T-helper 1 cell (primary cell): ENCODE data around the gene CTAGE4.
"Not testable (repeated sequence)": the region's sequence is repeated elsewhere in the genome, so short reads cannot be mapped to it uniquely, and the experiment has no call there.

Experiments used
- DNase-seq, 5 donors: peaks; one replicate each; pipeline ENCODE4 v3.0.0-alpha.2; 2012 to 2020

Gene CTAGE4

GRCh38 chr7:144183166-144183565 lies at the start of gene CTAGE4:
CTAGE4 (plus strand) TSS chr7:144183466; CDS start chr7:144183504, 38 bp downstream.
- DNase-seq = not testable (repeated sequence)

- DNase-seq = no peak
Observed at GRCh38 chr7:144134116-144134515, 49.1 kb upstream of the CTAGE4 start.

DNA sequence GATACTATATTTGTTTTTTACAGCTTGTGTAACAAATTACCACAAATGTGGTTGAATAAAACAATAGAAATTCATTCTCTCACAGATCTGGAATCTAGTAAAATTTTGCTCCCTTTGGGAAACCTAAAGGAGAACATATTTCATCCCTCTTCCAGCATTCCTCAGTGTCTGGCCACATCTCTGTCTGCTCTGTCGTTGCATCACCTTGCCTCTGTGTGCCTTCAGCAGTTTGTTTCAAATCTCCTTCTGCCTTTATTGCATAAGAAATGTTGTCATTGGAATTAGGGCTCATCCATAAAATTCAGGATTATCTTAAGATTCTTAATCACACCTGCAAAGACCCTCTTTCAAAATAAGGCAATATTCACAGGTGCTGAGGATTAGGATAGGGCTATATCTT lies 45.8 kb upstream of the CTAGE4 start:
- no peak for DNase-seq

GRCh38 chr7:144142187-144142586 lies 41.1 kb upstream of the CTAGE4 start:
- no peak for DNase-seq

- DNase-seq = no peak
Observed at GRCh38 chr7:144144426-144144825, 38.8 kb upstream of the CTAGE4 start.

- no peak for DNase-seq
Observed at GRCh38 chr7:144148224-144148827, 34.9 kb upstream of the CTAGE4 start.

DNA sequence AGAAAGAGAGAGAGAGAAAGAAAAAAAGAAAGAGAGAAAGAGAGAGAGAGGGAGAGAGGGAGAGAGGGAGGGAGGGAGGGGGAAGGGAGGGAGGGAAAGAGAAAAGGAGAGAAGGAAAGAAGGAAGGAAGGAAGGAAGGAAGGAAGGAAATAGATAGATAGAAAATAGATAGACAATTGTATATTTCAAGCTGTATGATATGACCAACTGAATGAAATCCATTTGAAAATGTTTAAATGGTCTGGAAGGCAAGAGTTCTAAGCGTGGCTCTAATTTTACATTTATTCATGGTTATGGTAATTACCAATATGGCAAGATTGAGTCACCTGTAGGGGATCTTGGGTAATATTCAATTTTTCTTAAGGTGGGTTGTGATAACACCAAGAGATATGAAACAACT lies 24.4 kb upstream of the CTAGE4 start:
- DNase-seq = no peak

- no peak for DNase-seq
Observed at GRCh38 chr7:144164784-144165183, 18.5 kb upstream of the CTAGE4 start.

GRCh38 chr7:144171594-144172350 lies 11.5 kb upstream of the CTAGE4 start:
- not testable (repeated sequence) for DNase-seq

DNA sequence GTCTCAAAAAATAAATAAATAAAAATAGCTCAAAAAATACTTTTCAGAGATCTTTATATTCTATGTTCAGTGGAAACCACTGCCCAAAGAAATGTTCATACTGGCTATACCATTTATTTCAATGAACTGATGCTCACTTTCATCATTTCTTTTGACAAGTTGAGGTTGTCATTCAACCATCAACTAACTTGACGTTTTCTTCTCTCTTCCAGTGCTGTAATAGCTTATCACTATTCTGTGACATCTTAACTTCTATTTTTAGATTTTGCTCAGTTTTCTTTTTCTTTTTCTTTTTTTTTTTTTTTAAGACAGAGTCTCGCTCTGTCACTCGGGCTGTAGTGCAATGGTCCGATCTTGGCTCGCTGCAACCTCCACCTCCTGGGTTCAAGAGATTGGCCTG lies 8.7 kb upstream of the CTAGE4 start:
- DNase-seq = no peak

DNA sequence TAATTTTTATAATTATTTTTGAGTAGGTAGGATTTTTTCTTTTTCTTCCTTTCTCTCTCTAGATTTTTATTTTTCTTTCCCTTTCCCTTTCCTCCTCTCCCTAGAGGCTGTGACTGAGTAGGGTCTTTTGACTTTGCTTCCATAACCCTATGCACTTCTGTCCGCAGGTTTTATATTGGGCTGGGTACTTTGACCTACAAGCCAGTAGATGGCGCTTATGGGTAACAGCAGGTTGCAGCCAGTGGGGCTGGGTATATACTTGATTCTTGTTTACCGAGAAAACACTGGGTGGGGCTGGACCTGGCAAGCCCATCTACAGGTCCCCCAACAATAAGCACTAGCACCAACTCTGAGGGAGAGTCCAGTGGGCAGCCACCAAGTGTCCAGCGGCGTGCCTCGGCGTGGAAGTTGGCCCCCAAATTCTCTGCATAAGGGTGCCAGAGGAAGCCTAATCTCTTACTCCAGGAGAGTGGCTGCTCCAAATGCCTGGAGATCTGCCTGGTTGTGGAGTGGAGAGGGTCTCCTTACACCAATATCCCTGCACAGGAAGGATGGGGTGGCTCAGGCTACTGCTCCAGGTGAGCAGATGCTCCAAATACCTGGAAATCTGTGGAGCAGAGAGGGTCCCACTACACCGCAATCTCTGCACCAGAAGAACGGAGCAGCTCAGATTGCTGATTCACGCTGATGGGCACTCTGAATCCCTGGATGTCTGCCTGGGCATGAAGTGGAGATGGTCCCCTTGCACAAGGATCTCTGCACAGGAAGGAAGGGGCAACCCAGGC lies 4.7 kb upstream of the CTAGE4 start:
- DNase-seq = peak in 2 of 5 donors; percentile 17 to 42

DNA sequence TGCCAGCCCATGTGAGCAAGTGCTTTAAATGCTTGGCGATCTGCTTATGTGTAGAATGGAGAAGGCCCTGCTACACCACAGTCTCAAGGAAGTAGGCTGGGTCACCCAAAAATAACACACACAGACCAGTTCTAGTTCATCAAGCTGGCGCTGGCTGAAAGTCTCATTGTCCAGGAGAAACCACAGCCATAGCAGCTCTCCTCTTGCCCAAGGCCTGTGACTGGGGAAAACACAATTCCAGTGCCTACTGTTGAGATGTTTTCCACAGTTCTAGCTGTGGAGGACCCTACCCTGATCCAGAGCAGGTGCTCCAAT lies 4.1 kb upstream of the CTAGE4 start:
- DNase-seq = not testable (repeated sequence)

DNA sequence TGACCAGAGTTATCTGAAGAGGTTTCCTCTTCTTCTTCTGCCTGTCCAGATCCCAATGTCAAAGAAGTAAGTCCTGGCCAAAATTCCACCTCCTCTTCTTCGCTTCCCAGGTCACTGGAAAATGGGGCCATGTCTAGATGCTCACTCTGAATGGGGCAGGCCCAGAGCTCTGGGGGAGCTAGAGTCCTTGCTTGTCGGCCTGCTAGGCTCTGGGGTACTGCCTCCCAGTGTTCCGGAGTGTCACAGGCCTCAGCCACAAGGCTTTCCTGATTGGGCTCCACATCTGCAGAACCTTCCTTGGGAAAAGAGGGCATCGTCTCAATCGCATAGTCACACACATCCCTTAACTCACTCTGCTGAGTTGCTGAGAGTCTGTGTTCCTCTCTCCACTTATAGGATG lies 4.6 kb downstream of the CTAGE4 start:
- DNase-seq = not testable (repeated sequence)

DNA sequence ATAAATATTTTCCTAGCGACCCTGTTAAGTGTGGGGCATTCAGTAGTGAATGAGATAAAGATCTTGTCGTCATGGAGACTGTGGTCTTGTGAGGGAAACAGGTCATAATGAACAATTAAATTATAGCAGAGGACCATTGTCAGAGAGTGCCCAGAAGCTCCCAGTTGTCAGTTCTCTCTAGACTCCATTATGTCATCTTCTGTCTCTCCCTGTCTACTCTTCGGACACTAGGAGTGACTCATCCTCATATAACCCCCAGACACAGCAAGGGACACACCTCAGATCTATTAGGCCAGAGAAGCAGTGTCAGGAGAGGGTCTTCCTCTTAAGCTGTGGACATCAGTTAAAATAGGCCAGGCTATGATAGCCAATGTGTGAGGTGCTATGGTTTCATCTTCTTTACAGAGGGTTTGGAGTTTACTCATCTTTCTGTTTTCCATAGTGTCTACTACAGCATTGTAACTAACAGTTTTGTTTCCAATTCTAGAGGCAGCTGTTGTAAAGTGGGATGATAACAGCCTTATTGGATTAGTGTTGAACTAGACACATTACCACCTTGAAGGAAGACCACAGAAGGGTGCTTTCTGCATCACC lies 5.4 kb downstream of the CTAGE4 start:
- DNase-seq = not testable (repeated sequence)

- DNase-seq = not testable (repeated sequence)
Observed at GRCh38 chr7:144193782-144194181, 10.5 kb downstream of the CTAGE4 start.

DNA sequence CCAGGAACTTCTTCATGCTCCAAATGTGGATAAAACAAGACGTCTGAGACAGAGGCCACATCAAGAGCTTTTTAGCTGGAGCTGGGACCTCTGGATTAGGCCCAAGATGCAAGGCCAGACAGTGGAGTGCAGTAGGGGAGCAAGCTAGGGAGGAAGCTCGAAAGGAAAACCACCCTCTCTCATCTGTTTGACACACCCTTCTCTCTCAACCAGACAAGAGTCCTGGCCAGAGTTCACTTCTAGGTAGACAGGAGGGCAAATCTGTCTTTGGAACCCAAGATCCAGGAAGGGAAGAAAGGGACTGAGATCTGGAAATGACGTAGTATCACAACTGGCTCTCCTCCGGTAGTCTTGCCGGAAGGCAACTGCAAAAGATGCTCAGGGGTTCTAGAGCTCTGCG lies 11.2 kb downstream of the CTAGE4 start:
- not testable (repeated sequence) for DNase-seq

DNA sequence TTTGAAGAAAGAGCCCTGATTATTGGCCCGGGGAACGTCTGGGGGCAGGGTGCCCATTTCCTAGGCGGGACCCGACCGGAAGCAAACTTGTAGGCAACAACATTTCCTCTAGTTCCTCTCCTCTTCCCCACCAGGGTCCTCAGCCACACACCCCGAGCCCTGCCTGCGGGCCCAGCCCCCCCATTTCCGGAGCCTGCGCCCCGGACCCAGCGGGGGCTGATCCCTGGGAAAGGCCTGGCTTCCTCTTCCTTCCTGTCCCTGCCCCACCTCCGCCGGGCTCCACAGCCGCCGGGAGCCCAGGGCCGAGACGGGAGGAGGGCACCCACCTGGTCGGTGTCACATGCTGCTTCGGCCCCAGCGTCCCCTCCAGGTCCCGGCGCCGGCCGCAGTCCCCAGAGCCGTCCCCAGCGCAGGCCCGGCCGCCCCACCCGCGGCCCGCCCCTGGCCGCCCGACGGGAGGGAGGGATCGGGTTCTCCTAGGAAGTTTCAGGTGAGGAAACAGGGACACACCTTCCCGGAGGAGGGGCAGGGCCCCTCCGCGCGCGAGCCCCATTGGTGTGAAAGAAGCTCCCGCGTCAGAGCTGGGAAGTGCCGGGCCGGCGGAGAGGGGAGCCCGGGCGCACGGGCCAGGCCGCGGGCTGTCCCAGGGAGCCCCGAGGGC lies 12.1 kb downstream of the CTAGE4 start, which contains the start of gene ARHGEF35:
TSS of gene ARHGEF35 (minus strand) at position 622 of the 661 bp plus-strand sequence. CDS start 7,450 bp downstream, outside the sequence.
- DNase-seq = not testable (repeated sequence)

- DNase-seq = not testable (repeated sequence)
Observed at GRCh38 chr7:144198934-144199333, 15.7 kb downstream of the CTAGE4 start.

GRCh38 chr7:144201978-144202377 lies 18.7 kb downstream of the CTAGE4 start:
- not testable (repeated sequence) for DNase-seq

DNA sequence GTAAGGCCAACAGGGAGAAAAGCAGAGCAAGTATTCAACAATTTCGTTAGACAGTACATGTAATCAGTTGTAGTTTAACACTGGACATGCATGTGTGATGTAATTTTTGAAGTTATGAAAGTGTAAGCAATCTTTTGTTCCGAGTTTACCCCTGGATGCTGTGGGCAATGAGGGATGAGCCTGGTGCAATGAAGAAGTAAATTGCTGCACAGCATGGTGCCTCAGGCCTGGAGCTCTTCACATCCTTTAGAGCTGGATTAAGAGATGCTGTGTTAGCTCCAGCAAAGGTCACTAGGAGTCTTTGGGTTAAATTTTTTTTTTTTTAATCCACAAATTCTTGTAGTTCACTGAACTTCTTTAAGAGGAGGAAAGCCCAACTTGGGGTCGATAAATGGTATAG lies 19.8 kb downstream of the CTAGE4 start:
- DNase-seq = not testable (repeated sequence)

- not testable (repeated sequence) for DNase-seq
Observed at GRCh38 chr7:144205306-144205705, 22.0 kb downstream of the CTAGE4 start.

DNA sequence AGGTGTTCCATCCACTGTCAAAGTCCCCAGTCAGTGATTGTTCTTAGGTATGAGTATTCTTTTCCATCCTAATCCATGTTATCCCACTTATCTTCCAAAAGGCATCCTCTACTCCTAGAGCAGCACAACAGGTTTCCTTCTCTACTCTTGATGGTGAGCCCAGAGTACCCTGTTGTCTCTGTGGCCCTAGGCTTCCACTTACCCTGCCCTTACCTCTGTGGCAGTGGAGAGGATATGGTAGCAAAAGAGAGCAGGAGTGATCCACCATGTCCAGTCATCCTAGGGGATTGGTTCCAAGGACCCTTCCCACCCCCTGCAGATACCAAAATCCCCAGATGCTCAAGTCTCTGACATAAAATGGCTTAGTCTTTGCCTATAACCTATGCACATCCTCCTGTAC lies 33.9 kb downstream of the CTAGE4 start:
- not testable (repeated sequence) for DNase-seq
